HG02642 (cell line): ENCODE results near the gene RTN4R.

Source experiments
- ATAC-seq: cut with Tn5 transposase; IDR thresholded peaks from one replicate; pipeline ENCODE4 v1.9.1; 2021; ENCODE audit warnings: mild to moderate bottlenecking; ENCODE audit not compliant: unreplicated experiment, poor library complexity

Gene RTN4R

DNA sequence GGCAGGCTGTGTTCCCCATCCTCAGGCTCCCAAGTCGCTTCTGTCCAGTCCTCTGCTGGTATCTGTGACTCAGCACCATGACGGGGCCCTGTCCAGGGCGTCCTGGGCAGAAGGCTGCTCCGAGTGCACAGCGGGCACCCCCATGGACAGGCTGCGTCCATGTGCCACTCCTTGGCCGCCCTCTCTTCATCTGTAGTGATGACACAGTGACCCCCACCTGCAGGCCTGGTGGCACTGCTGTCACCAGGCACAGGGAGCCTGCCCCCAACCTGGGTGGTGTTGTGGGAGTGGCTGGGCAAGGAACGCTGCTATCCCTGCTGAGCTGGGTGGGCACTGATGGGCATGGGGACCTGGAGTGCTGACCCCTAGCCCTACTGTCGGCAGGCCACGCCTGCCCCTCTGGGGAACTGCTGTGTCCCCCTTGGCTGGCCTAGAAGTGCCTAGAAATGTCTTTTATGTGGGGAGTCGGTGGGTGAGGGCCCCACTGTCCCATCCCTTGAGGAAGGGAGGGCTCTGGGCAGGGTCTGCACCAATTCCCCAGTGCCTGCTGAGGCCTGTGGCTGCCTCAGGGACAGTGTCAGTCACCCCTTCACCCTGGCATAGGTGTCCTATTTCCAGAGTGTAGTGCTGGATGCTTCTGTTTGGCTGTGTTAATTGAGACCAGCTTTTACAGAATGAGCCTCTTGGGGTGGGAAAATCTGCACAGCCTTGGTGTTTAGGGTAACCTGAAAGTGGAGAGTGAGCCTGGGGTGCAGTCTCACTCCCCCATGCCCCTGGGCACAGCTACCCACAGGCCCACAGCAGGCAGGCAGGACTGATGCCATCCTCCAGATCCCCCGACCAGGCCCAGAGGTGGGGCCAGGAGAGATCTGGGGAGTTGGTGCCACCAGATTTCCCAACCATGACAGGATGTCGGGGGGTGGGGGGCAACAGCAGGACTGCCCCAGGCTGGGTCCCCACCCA is 34.5 kb downstream of the RTN4R start:
- no peak for ATAC-seq

DNA sequence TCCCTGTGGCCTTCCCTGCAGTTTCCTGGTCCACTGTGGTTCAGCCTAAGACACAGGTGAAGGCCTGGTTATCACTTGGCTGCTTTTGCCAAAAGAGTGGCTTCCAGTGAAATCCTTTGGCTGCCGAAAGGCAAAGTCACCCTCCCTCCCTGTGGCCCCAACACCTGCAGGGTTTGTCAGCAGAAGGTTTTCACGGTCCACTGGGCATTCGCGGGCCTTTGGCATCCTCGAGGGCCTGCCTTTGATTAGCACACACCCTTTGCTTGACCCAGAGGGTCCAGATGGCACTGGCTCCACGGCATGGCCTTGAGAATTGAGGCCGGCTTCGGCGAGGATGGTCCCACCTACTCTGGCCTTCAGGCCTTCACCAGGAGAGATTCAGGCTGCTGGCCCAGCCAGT is 35.3 kb downstream of the RTN4R start:
- ATAC-seq, result no peak

DNA sequence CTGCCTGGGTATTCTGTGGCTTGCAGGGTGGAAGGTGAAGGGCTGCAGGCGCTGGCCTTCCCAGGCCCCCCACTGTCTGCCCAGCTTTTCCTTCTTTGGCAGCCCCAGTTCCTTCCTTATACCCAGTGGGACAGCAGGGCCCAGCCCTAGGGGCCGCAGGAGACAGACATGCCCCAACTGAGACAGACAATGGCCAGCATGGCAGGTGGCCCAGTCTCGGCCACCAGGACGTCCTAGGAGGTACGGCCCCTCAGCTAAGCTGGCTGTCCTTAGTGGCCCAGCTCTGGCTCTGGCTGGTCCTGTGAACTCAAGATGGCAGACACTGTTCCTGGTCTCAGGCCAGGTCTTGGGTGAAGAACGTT is 35.9 kb downstream of the RTN4R start:
- no peak for ATAC-seq

DNA sequence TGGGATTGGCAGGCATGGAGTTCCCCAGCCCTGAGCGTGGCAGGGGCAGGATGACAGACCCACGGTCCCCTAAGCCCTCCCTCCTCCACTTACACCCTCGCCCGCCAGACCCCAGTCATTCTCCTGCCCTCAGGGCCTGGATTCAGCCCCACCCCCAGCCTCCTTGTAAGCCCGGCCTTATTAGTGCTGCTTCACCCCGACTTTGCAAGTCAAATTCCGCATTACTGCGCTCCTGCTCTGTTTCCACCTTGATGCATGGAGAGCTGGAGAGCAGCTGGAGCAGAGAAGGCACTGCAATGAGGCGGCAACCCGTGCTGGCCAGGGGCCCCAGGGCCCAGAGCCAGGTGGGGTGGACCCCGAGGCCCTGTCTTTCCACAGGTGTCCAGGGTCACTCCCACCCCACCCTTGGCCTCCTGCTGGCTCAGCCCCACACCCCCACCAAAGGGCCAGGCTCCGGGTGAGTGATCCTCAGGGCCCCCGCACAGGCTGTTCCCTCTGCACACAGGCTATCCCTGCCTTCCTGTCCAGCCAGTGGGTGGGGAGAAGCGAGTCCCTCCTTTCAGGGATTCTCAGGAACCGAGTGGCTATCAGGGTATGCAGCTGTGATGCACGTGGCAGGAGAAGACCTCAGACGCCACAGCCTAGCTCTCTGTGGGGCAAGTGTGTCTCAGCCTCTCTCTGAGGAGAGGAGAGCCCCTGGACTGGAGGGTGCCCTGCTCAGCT is 36.4 kb downstream of the RTN4R start:
- ATAC-seq, result no peak

DNA sequence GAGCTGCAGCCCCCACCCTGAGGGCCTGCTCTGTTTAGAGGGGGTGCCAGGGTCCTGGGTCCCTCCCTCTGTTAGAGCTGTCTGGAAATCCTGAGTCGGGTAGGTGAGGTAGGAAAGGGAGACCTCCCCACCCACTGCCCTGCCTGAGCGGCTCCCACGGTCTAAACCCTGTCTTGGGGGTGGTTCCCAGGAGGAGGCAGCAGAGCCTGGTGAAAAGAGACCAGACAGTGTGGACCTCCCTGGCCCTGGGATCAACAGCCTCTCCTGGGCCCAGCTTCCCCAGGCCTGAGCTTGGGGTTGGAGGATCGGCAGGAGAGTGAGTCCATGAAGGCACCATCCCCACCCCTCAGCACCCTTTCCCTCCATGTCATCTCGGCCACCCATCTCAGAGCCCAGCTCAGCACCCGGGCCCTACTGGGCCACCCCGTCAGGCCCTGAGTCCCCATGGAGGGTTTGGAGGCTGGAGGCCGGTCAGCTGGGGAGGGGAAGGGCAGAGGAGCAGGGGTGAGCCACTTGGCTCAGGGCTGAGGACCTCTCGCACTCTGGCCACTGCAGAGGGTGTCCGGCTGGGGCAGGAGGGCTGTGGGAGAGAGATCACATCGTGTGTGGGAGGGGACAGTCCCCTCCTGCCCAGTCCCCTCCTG is 37.2 kb downstream of the RTN4R start:
- no peak for ATAC-seq

DNA sequence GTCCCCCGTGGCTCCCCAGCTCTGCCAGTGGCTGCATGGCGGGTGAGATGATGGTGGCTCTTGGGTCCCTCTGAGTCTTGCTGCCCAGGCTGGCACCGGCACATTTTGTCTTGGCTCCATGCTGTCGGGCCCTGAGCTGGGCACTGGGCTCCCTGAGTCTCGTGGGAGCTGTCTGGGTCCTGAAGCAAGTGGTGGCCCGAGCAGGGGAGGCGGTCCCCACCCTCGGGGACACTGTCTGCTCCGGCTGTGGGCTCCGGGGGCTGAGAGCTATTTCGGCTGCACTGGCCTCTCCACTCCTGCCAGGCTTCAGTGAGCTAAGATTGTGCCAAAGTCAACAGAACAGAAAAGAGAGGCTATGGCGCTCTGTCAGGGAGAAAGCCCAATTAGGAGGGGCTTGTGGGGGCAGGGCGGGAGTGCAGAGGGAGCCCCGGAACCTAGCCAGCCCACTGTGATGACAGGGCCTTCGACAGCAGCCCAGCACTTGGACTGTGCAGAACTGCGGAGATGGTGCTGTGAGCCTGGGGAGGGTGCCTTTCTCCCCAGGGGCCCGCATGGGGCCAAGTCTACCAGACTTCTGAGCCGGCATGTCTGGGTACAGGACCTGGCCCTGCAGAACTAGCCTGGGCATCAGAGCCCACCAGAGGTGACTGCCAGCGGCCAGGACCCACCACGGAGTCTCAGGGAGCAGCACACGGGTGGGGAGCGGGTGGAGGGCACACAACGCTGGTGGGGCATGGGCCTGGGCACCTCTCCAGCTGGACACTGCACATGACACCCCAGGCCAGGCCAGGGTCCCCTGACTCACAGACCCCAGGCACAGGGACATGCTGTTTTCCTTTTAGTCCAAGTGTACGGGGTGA is 38.0 kb downstream of the RTN4R start:
- no peak for ATAC-seq

DNA sequence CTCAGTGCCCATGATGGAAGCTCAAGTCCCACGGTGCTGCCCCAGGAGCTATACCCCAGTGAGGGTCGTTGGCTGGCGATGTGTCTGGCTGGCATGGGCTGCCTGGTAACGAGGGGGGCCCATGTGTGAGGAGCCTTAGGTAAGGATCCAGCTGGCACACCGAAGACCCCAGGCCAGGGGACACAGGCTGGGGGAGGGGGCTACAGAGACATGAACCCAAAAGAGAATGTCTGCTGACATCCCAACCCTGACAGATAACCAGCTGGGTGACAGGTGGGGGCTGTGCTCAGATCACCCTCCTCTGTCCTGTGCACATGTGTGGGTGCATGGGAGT is 39.2 kb downstream of the RTN4R start:
- ATAC-seq, result no peak

DNA sequence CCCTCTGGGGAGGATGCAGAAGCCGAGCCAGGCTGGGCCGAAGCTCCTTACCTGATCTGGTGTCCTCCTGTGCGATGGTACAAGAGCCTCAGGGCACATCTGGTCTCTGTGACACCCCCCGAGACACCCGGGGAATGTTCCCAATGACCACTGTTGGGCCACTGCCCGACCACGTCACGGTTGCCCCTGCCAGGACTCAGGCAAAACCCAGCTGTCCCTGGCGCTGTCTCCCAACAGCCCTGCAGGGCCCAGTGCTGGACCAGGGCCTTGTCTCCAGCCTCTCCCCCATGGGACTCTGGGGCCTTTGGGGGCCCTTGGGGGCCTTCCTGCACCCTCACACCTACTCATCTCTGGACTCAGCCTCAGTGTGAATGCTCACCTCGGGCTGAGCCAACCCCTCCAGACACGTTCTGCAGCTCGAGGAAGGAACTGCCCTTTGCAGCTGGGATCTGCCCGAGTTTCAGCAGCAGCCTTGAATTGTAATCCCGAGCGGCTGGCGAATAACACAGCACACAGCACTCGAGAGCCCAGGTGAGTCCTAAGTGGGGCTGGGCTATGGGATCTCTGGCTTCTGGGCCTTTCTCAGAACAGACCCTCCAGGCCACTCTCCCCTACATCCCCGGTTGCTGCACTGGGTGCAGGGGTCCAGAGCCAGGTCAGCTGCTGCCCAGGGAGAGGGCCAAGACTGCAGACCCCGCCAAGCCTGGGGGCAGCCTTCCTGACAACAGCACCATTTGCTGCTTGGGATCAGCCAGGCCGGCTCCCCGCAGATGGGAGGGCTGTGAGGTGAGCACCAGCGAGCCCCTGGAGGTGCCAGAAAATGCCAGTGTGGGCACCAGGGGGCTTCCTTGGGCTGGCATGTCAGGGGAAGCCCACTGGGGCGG is 39.8 kb downstream of the RTN4R start:
- no peak for ATAC-seq

DNA sequence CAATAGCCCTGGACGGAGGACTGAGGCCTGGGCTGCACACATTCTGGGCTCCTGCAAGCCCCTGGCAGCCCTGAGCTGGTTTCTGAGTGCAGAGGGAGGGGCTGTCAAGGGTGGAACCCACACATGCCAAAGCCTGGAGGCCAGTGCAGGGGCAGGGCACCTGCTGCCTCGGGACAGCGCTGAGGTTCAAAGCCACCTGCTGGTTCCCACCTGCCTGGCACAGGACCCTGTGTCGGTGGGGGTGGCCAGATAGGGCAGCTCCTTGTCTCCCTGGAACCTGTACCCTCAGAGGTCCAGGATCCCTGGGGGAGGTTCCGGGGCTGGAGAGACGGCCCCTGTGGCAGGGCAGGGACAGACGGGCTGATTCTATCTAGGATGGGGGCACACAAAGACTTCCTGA is 40.8 kb downstream of the RTN4R start:
- ATAC-seq, result no peak

DNA sequence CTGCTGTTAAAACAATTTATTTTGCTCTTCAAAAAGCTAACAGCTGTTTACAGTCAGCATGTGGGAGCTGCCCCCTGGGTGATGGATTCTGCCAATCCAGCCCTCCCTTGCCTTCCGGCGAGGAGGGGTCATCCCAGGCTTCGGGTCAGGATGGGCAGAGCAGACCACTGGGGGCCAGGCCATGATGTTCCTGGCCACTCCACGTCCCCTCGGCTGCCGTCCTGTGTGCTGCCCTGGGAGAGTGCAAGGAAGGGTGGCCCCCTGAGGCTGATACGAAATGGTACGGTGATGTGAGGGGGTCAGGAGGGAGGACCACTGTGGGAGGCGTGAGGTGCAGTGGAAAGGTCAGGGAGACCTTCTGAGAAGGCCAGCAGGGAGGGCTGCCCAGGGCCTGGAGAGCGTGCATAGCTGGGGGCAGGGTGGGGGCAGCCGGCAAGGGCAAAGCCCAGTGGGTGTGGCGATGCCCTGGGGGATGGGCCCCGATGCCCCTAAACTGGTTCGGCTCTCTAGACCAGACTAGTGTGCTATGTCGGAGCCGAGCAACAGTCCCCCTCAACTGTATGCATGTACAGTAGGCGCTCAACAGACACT is 41.3 kb downstream of the RTN4R start:
- ATAC-seq, result no peak

DNA sequence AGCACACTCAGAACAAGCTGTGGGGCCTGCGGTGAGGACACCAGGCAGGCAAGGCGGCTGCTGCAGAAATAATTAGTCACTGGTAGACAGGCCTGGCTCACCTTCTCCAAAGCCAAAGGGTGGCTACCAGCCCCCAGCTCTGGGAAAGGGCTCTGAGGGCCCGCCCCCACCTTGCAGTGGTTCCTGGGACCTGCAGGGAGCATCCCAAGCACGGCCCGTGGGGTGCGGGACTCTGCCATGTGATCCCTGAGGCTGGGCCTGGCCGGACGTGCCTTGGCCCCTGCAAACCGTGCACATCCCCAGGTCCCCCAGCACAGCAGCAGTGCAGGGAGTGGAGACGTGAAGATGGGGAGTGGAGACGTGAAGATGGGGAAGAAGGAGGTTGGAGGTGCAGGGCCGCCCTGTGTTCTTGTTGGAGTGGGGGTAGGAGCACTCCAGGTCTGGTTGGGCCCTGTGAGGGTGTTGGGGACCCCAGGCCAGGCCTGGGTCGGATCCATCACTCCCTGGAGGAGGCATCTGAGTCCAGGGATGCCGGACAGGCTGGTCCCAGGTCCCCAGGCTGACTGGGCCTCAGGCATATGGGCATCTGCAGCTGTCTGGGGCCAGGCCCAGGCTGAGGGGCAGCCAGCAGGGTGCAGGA is 41.9 kb downstream of the RTN4R start:
- ATAC-seq, result no peak

DNA sequence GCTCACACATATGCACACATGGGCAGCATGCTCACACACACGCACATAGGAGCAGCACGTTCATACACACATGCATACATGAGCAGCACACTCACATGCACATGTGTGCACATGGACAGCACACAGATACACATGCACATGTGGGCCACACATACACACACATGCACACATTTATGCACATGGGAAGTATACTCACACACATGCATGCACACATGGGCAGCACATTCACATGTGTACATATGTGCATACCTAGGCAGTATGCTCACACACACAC is 42.5 kb downstream of the RTN4R start:
- ATAC-seq, result no peak

DNA sequence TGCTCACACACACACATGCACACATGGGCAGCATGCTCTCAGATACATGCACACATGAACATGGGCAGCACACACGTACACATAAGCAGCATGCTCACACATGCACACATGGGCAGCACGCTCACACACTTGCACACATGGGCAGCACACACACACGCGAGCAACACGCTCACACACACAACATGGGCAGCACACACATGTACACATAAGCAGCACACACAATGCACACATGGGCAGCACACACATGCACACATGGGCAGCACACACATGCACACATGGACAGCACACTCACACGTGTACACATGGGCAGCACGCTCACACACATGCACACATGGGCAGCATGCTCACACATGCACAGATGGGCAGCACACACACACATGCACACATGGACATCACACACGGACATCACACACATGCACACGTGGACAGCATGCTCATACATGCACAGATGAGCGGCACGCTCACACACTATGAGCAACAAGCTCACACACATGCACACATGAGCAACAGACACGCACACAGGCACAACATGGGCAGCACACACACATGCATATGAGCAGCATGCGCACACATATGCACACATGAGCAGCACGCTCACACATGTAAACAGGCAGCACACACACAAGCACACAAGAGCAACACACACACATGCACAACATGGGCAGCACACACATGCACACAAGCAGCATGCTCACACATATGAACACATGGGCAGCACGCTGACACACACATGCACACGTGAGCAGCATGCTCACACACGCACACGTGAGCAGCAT is 43.0 kb downstream of the RTN4R start:
- ATAC-seq, result no peak

DNA sequence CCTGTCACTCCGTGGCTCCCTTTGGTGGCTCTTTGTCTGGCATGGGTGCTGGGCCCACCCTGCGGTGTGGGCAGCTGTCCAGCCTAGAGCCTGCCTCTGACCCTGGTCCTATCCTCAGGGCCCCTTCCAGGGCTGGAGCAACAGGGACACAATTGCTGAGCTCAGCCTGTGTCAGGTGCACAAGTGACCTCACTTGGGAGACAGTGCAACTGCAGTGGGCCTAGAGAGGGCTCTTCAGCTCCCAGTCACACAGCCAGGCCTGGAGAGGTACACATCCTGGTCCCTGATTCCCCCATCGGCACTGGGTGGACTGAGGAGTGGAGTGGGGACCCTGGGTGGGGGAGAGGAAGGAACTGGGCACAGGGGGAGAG is 43.9 kb downstream of the RTN4R start:
- no peak for ATAC-seq

DNA sequence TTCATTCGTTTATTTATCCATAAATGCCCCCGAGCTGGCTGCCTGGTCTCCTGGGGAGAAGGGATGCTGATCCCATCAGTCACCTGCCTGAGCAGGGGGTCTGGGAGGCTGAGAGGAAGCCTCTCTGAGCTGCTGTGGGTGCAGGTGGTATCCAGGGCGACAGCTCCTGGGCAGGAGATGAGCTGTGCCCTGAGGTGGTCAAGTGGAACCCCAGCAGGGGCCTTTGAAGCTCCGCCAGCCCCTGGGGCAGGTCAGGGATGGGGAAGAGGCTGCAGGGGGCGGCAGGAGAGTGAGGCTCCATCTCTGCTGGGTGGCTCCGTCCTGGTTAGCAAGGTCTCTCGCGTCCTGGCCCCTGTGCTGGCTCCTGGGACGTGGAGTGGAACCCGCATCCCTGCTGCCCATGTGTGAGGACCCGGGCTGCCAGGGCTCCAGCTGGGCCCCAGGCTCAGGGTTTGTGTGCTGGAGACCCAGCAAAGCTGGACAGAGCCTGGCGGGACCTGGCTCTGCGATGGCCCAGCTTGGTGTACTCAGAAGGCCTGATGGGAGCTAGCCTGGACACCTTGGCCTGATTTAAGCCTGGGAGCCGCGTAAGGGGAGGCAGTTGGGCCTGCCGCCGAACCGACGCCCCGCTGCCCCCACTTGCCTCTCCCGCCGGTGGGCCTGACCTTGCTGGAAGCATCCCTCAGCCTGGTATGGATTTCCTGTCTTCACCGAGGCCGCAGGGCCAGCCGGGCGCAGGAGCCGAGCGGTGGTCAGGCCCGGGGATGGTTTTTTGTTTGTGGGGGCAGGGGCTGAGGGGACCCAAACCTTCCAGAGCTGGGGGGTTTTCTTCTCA is 44.5 kb downstream of the RTN4R start:
- no peak for ATAC-seq

DNA sequence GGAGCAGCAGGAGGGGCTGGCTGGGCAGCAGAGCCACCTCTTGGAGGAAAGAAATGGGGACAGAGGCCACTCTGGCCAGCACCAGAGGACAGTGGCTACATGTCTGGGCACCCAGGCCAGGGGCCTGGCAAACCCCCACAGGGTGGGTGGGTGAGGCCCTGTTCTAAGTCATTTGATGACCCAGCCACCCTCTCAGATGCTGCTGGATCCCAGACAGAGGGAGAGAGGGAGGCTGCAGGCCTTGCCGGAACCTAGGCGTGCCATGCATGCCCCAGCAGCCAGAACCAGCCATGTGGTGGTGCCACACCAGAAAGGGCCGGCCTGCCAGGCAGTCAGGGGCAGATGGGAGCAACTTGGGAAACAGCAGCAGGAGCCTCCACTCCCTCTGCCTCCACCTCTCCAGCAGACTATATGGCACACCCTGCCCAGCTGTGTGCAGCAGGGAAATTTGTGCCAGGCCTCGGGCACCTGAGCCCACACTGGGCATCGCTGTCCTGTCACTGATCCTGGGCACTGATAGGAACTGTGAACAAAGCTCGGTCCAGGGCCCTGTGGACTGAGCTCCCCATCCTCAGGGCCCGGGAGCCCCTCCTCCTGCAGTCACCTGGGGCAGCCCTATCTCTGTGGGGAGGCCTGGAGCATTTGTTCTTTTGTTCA is 45.2 kb downstream of the RTN4R start:
- no peak for ATAC-seq
